B cell (primary cell): ENCODE measurements around the gene BATF2. TPM values are rescaled to one million over a fixed set of nuclear protein-coding genes. Genes with fewer than 3 reads are reported as not detected.

Experiments
- ATAC-seq: fragments of 200-7000 bp; cut with Tn5 transposase; one replicate; pipeline ENCODE4 v1.10.0; 2021; ENCODE audit warnings: low read depth, mild to moderate bottlenecking, moderate number of reproducible peaks, moderate library complexity
- CTCF ChIA-PET: fragments of 350-600 bp; sonication (Branson Sonifier 250); formaldehyde crosslinking; loops from one replicate; lab custom pipeline; 2021; ENCODE audit warnings: antibody characterized with exemption, inconsistent platforms; lab: Charles Lee
- POLR2A ChIA-PET: fragments of 350-600 bp; sonication (Branson Sonifier 250); formaldehyde crosslinking; loops from one replicate; lab custom pipeline; 2021; ENCODE audit warnings: antibody characterized with exemption; lab: Charles Lee
- DNase-seq: peaks from one replicate; pipeline ENCODE4 v3.0.0; 2013
- H2AFZ ChIP-seq: 2 replicates; pipeline ENCODE4 v1.6.1; 2012; ENCODE audit warnings: mild to moderate bottlenecking, low read depth, low read length; ENCODE audit not compliant: insufficient read depth, poor library complexity, severe bottlenecking
- H3K27ac ChIP-seq, 2 donors: 1 replicate in 1 of 2; 2 replicates in 1 of 2; pipeline ENCODE4 v1.5.1; 2012 to 2013; ENCODE audit warnings: low read length in 2 of 2, mild to moderate bottlenecking in 2 of 2, moderate library complexity in 1 of 2
- H3K27me3 ChIP-seq, 4 experiments: fragments of 200-600 bp in 1 of 4; sonication (generic) in 1 of 4; replicated peaks in 1 of 4; 1 replicate in 2 of 4; 2 replicates in 2 of 4; pipeline versions ENCODE4 v1.6.1 to v1.7.0; 2013 to 2016; ENCODE audit warnings: low read length in 3 of 4, mild to moderate bottlenecking in 2 of 4, mixed read lengths in 1 of 4, moderate library complexity in 1 of 4; ENCODE audit not compliant: insufficient read depth in 4 of 4, control insufficient read depth in 3 of 4; ENCODE audit errors: control extremely low read depth in 1 of 4
- H3K36me3 ChIP-seq, 2 experiments: replicated peaks in 1 of 2; 1 replicate in 1 of 2; 2 replicates in 1 of 2; pipeline versions ENCODE4 v1.6.1 to v1.7.1; 2013; ENCODE audit warnings: low read length in 1 of 2; ENCODE audit not compliant: insufficient read depth in 2 of 2, control insufficient read depth in 1 of 2; ENCODE audit errors: control extremely low read depth in 1 of 2, extremely low read depth in 1 of 2
- H3K4me1 ChIP-seq, 2 donors: fragments of 200-600 bp in 1 of 2; sonication (generic) in 1 of 2; 1 replicate in 1 of 2; 2 replicates in 1 of 2; pipeline versions ENCODE4 v1.5.1 to v1.6.1; 2013 to 2017; ENCODE audit warnings: low read length in 2 of 2; ENCODE audit not compliant: control insufficient read depth in 2 of 2, insufficient read depth in 2 of 2
- H3K4me2 ChIP-seq: replicated peaks from 2 replicates; pipeline ENCODE3; 2012; ENCODE audit warnings: mild to moderate bottlenecking, low read depth, low read length; ENCODE audit not compliant: poor library complexity, severe bottlenecking
- H3K4me3 ChIP-seq, 5 experiments: fragments of 200-600 bp in 1 of 5; sonication (generic) in 1 of 5; 1 replicate in 3 of 5; 2 replicates in 2 of 5; pipeline versions ENCODE4 v1.5.1 to v1.7.0; 2011 to 2016; ENCODE audit warnings: low read length in 4 of 5, mild to moderate bottlenecking in 4 of 5, low read depth in 2 of 5, control low read depth in 1 of 5, moderate library complexity in 1 of 5; ENCODE audit not compliant: insufficient read depth in 1 of 5; ENCODE audit errors: control extremely low read depth in 1 of 5, extremely low read depth in 1 of 5
- H3K79me2 ChIP-seq: fragments of 200-600 bp; sonication (generic); one replicate; pipeline ENCODE4 v1.6.0; 2016; ENCODE audit warnings: low read length; ENCODE audit not compliant: control insufficient read depth, insufficient read depth
- H3K9ac ChIP-seq: fragments of 200-600 bp; sonication (generic); 2 replicates; pipeline ENCODE4 v1.6.1; 2017; ENCODE audit warnings: mild to moderate bottlenecking, low read length, moderate library complexity
- H3K9me3 ChIP-seq, 3 donors: one replicate each; pipeline versions ENCODE4 v1.6.1 to v1.7.1; 2013; ENCODE audit warnings: low read length in 2 of 3; ENCODE audit not compliant: control insufficient read depth in 2 of 3, insufficient read depth in 1 of 3; ENCODE audit errors: control extremely low read depth in 1 of 3
- H4K20me1 ChIP-seq: 2 replicates; pipeline ENCODE4 v1.6.0; 2012; ENCODE audit warnings: mild to moderate bottlenecking, low read length; ENCODE audit not compliant: insufficient read depth, control insufficient read depth, poor library complexity, severe bottlenecking
- H3K27ac Mint-ChIP-seq: one replicate; pipeline ENCODE4 v1.8.0; 2021; ENCODE audit warnings: mixed read lengths
- H3K27me3 Mint-ChIP-seq: one replicate; pipeline ENCODE4 v1.8.0; 2021; ENCODE audit warnings: mixed read lengths
- H3K4me1 Mint-ChIP-seq: one replicate; pipeline ENCODE4 v1.8.0; 2021; ENCODE audit warnings: mixed read lengths
- H3K4me3 Mint-ChIP-seq: one replicate; pipeline ENCODE4 v1.8.0; 2021; ENCODE audit warnings: mixed read lengths
- H3K9me3 Mint-ChIP-seq: one replicate; pipeline ENCODE4 v1.8.0; 2022; ENCODE audit warnings: mixed read lengths; ENCODE audit not compliant: insufficient read depth
- EZH2 ChIP-seq: IDR thresholded peaks from 2 replicates; pipeline ENCODE4 v1.6.1; 2012; ENCODE audit warnings: borderline replicate concordance, low read depth, mild to moderate bottlenecking, moderate library complexity, low read length; ENCODE audit not compliant: insufficient read depth, poor library complexity, severe bottlenecking
- WGBS: methylation state at CpG from one replicate; pipeline ENCODE4 v1.1.5; 2013; ENCODE audit warnings: missing lambda C conversion rate; ENCODE audit not compliant: insufficient coverage; 5-methylcytosine and 5-hydroxymethylcytosine counted together
- intact Hi-C: fragments of 100-400 bp; cut with micrococcal nuclease; formaldehyde crosslinking; loops from one replicate; pipeline ENCODE4 v1.10.0; 2022
- polyA plus RNA-seq: library from polyadenylated mRNA; depleted of rRNA; stranded (reverse); fragments of >200 nt; gene quantifications from 2 replicates; pipeline ENCODE4 v1.2.3, GENCODE V29; 2012
- total RNA-seq, 2 donors: library from RNA; stranded (reverse); fragments of 120-200 nt in 1 of 2; gene quantifications; 1 replicate in 1 of 2; 2 replicates in 1 of 2; pipeline versions ENCODE4 v1.2.3 to v1.2.4, GENCODE V29; 2013 to 2022
- TF ChIP-seq, protein P1 (sequence below): fragments of 200-600 bp; IDR thresholded peaks from one replicate; pipeline ENCODE4 v1.8.0; 2022; ENCODE audit warnings: antibody characterized with exemption, mild to moderate bottlenecking

Gene BATF2
- total and polyA plus RNA-seq, 2 donors (not counting 1 experiment from before 2014, with no cell fraction given), result 0.62 to 1.7 TPM

DNA sequence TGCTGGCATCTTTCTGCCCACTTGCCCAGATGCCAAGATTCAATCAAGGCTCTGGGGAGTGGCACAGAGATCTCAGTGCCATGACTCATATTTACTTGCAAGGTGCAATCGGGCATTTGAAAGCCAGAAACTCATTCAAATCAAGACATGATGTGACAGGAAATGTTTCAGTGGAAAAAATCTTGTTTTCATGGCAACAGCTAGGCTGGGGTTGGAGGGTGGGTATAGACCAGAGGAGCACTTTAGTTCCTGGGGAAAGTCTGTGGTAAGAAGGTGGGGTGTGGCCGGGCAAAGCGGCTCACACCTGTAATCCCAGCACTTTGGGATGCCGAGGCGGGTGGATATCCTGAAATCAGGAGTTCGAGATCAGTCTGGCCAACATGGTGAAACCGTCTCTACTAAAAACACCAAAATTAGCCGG, 26.0 kb downstream of the BATF2 start:
- ChIA-PET CTCF (no interaction called here), POLR2A (interaction anchor here (0.7 kb wide), 2 partner anchors 69 to 93 kb away, joined by 7 to 8 read pairs; no protein-coding TSS in a partner anchor)
- Histone ChIP-seq H3K4me3 (no peak overlapping the region), H3K27me3 (peaks cover 0 to 3% (median 1%) of the 10 kb centered on the region in 4 experiments), H3K27ac (no peak overlapping the region), H3K36me3 (no peaks in the 10 kb centered on the region), H2AFZ (no peak overlapping the region), H4K20me1 (no peaks in the 10 kb centered on the region), H3K9ac (no peak overlapping the region), H3K79me2 (no peaks in the 10 kb centered on the region), H3K9me3 (no peaks in the 10 kb centered on the region), H3K4me2 (no peak overlapping the region), H3K4me1 (peaks cover 31 to 40% of the 10 kb centered on the region in 2 donors)
- Mint-ChIP-seq H3K9me3 (no peaks in the 10 kb centered on the region), H3K27ac (peak overlapping the region; percentile 79), H3K4me3 (peak overlapping the region; percentile 82), H3K4me1 (peaks cover 27% of the 10 kb centered on the region), H3K27me3 (peaks cover 3% of the 10 kb centered on the region)
- intact Hi-C loops, result loop anchor here (5.0 kb wide), 1 partner anchor 53 kb away; the partner anchor contains the start of gene ATG2A
- WGBS, result 81% methylated on average over 7 of the region's 8 CpGs
- TF ChIP-seq EZH2, result no peak
- TF ChIP-seq, protein P1, sequence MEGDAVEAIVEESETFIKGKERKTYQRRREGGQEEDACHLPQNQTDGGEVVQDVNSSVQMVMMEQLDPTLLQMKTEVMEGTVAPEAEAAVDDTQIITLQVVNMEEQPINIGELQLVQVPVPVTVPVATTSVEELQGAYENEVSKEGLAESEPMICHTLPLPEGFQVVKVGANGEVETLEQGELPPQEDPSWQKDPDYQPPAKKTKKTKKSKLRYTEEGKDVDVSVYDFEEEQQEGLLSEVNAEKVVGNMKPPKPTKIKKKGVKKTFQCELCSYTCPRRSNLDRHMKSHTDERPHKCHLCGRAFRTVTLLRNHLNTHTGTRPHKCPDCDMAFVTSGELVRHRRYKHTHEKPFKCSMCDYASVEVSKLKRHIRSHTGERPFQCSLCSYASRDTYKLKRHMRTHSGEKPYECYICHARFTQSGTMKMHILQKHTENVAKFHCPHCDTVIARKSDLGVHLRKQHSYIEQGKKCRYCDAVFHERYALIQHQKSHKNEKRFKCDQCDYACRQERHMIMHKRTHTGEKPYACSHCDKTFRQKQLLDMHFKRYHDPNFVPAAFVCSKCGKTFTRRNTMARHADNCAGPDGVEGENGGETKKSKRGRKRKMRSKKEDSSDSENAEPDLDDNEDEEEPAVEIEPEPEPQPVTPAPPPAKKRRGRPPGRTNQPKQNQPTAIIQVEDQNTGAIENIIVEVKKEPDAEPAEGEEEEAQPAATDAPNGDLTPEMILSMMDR, result no peak
- no peak for DNase-seq
- ATAC-seq, result peak; percentile 22

DNA sequence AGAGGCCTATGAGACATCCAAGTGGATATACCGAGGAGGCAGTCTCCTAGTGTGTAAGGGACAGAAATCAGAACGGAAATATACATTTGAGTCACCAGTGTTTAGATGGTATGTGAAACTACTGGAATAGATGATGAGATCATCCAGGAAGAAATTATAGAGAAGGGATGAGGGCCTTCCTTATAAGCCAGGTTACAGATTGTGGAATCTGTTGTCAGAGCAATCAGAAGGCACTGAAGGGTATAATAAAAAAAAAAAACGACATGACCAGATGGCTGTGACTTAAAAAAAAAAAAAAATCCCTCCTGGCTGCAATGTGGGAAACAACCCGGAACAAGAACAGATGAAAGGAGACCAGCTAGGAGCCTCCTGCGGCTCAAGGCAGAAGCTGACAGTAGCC, 27.6 kb downstream of the BATF2 start:
- TF ChIP-seq, protein P1, result no peak
- TF ChIP-seq EZH2, result no peak
- DNase-seq, result no peak
- ChIA-PET CTCF (no interaction called here), POLR2A (interaction anchor here (0.7 kb wide), 1 partner anchor 122 kb away, joined by 5 read pairs; no protein-coding TSS in a partner anchor)
- no peaks in the 10 kb centered on the region for H3K79me2 ChIP-seq
- no peaks in the 10 kb centered on the region for H3K36me3 ChIP-seq
- ATAC-seq, result no peak
- H3K4me1 ChIP-seq, result peaks cover 24 to 34% of the 10 kb centered on the region in 2 donors
- WGBS, result 87% methylated on average over 4 of the region's 5 CpGs
- peak overlapping the region; percentile 18 for H3K27ac Mint-ChIP-seq
- intact Hi-C loops, result no loop called here
- H3K4me1 Mint-ChIP-seq, result peaks cover 20% of the 10 kb centered on the region
- H4K20me1 ChIP-seq, result no peaks in the 10 kb centered on the region
- H3K9ac ChIP-seq, result no peak overlapping the region
- no peak overlapping the region for H3K4me3 Mint-ChIP-seq
- H3K4me3 ChIP-seq, result no peak overlapping the region
- no peak overlapping the region for H3K4me2 ChIP-seq
- no peak overlapping the region for H3K27ac ChIP-seq
- H3K27me3 ChIP-seq, result peaks cover 0 to 3% (median 1%) of the 10 kb centered on the region in 4 experiments
- no peak overlapping the region for H2AFZ ChIP-seq
- no peaks in the 10 kb centered on the region for H3K9me3 Mint-ChIP-seq
- H3K27me3 Mint-ChIP-seq, result peaks cover 3% of the 10 kb centered on the region
- no peaks in the 10 kb centered on the region for H3K9me3 ChIP-seq
